WTC11 (cell line): ENCODE data around the gene WBP2. TPM values are rescaled to one million over a fixed set of nuclear protein-coding genes. Genes with fewer than 3 reads are reported as not detected.

Source experiments
- ARID4B ChIP-seq: sonication (generic); formaldehyde crosslinking; IDR thresholded peaks from 2 replicates; pipeline ENCODE4 v1.8.0; 2023; ENCODE audit warnings: missing genetic modification reagents, mild to moderate bottlenecking, borderline replicate concordance
- ATF1 ChIP-seq: sonication (generic); formaldehyde crosslinking; IDR thresholded peaks from 2 replicates; pipeline ENCODE4 v1.8.1; 2023; ENCODE audit warnings: mild to moderate bottlenecking, moderate library complexity, missing genetic modification reagents
- CBFB ChIP-seq: sonication (generic); formaldehyde crosslinking; IDR thresholded peaks from 2 replicates; pipeline ENCODE4 v1.8.1; 2022; ENCODE audit warnings: mild to moderate bottlenecking, low read depth, missing genetic modification reagents
- ELF4 ChIP-seq: sonication (generic); formaldehyde crosslinking; IDR thresholded peaks from 2 replicates; pipeline ENCODE4 v1.8.1; 2022; ENCODE audit warnings: low read depth, mild to moderate bottlenecking, moderate library complexity, missing genetic modification reagents
- EMX1 ChIP-seq: fragments of 250-450 bp; sonication (Bioruptor Pico); IDR thresholded peaks from 2 replicates; pipeline ENCODE4 v1.8.0; 2021; ENCODE audit warnings: mild to moderate bottlenecking
- ESRRA ChIP-seq: sonication (generic); formaldehyde crosslinking; IDR thresholded peaks from 2 replicates; pipeline ENCODE4 v1.8.1; 2022; ENCODE audit warnings: mild to moderate bottlenecking, missing genetic modification reagents, borderline replicate concordance
- FOXJ3 ChIP-seq: sonication (generic); formaldehyde crosslinking; IDR thresholded peaks from 2 replicates; pipeline ENCODE4 v1.9.0; 2021; ENCODE audit warnings: missing genetic modification reagents, mild to moderate bottlenecking, borderline replicate concordance
- FOXK1 ChIP-seq: sonication (generic); formaldehyde crosslinking; IDR thresholded peaks from 2 replicates; pipeline ENCODE4 v1.8.0; 2022; ENCODE audit warnings: mild to moderate bottlenecking, moderate library complexity, missing genetic modification reagents
- FOXP1 ChIP-seq: sonication (generic); formaldehyde crosslinking; IDR thresholded peaks from 2 replicates; pipeline ENCODE4 v1.8.0; 2022; ENCODE audit warnings: missing genetic modification reagents, mild to moderate bottlenecking, moderate library complexity, borderline replicate concordance
- FOXP4 ChIP-seq: sonication (generic); formaldehyde crosslinking; IDR thresholded peaks from 2 replicates; pipeline ENCODE4 v1.8.0; 2022; ENCODE audit warnings: mild to moderate bottlenecking, missing genetic modification reagents
- GABPB1 ChIP-seq: sonication (generic); formaldehyde crosslinking; IDR thresholded peaks from 2 replicates; pipeline ENCODE4 v1.8.1; 2023; ENCODE audit warnings: mild to moderate bottlenecking, missing genetic modification reagents
- GTF2I ChIP-seq: fragments of 250-450 bp; sonication (Bioruptor Pico); conservative IDR thresholded peaks from 2 replicates; pipeline ENCODE4 v1.4.0; 2021; ENCODE audit warnings: mild to moderate bottlenecking
- HMGA2 ChIP-seq: fragments of 250-450 bp; sonication (Bioruptor Pico); IDR thresholded peaks from 2 replicates; pipeline ENCODE4 v1.4.0; 2021; ENCODE audit warnings: mild to moderate bottlenecking, moderate library complexity
- HMGXB4 ChIP-seq: sonication (generic); formaldehyde crosslinking; IDR thresholded peaks from 2 replicates; pipeline ENCODE4 v1.8.1; 2023; ENCODE audit warnings: mild to moderate bottlenecking, moderate library complexity, missing genetic modification reagents
- IRF1 ChIP-seq: sonication (generic); formaldehyde crosslinking; IDR thresholded peaks from 2 replicates; pipeline ENCODE4 v1.8.0; 2023; ENCODE audit warnings: missing genetic modification reagents
- NFATC4 ChIP-seq: fragments of 250-450 bp; sonication (Bioruptor Pico); IDR thresholded peaks from 2 replicates; pipeline ENCODE4 v1.9.0; 2021; ENCODE audit warnings: mild to moderate bottlenecking
- NR2C2 ChIP-seq: sonication (generic); formaldehyde crosslinking; IDR thresholded peaks from 2 replicates; pipeline ENCODE4 v1.8.0; 2022; ENCODE audit warnings: mild to moderate bottlenecking, missing genetic modification reagents
- NR3C1 ChIP-seq: sonication (generic); formaldehyde crosslinking; conservative IDR thresholded peaks from 2 replicates; pipeline ENCODE4 v1.8.1; 2023; ENCODE audit warnings: low read depth, mild to moderate bottlenecking, missing genetic modification reagents
- PRDM15 ChIP-seq: sonication (generic); formaldehyde crosslinking; IDR thresholded peaks from 2 replicates; pipeline ENCODE4 v1.8.0; 2022; ENCODE audit warnings: missing genetic modification reagents
- PREB ChIP-seq: sonication (generic); formaldehyde crosslinking; IDR thresholded peaks from 2 replicates; pipeline ENCODE4 v1.8.1; 2022; ENCODE audit warnings: mild to moderate bottlenecking, missing genetic modification reagents, moderate library complexity, borderline replicate concordance
- RORB ChIP-seq: fragments of 250-450 bp; sonication (Bioruptor Pico); IDR thresholded peaks from 2 replicates; pipeline ENCODE4 v1.9.0; 2021; ENCODE audit warnings: mild to moderate bottlenecking
- ZNF121 ChIP-seq: sonication (generic); formaldehyde crosslinking; IDR thresholded peaks from 2 replicates; pipeline ENCODE4 v1.8.0; 2023; ENCODE audit warnings: missing genetic modification reagents
- ZNF219 ChIP-seq: sonication (generic); formaldehyde crosslinking; IDR thresholded peaks from 2 replicates; pipeline ENCODE4 v1.8.0; 2023; ENCODE audit warnings: missing genetic modification reagents, mild to moderate bottlenecking, borderline replicate concordance
- ZNF232 ChIP-seq: sonication (generic); formaldehyde crosslinking; IDR thresholded peaks from 2 replicates; pipeline ENCODE4 v1.8.0; 2022; ENCODE audit warnings: mild to moderate bottlenecking, missing genetic modification reagents
- ZSCAN18 ChIP-seq: fragments of 250-450 bp; sonication (Bioruptor Pico); IDR thresholded peaks from 2 replicates; pipeline ENCODE4 v2.1.2; 2022; ENCODE audit warnings: mild to moderate bottlenecking, moderate library complexity
- total RNA-seq: library from RNA; stranded (reverse); gene quantifications from 3 replicates; pipeline ENCODE4 v1.2.3, GENCODE V29; 2021

Gene WBP2
- total RNA-seq, 1 experiment from 2014 or later = 68.8 TPM

- TF ChIP-seq FOXP1 (peak; percentile 85; the same call in 1 of the 2 replicates), ESRRA (peak; percentile 44; the same call in 1 of the 2 replicates), PREB (CRISPR knock-in tag) (no peak), PRDM15 (CRISPR knock-in tag) (no peak), ATF1 (CRISPR knock-in tag) (no peak; the same call in 1 of the 2 replicates), RORB (CRISPR knock-in tag) (no peak), HMGA2 (CRISPR knock-in tag) (no peak), FOXJ3 (CRISPR knock-in tag) (no peak), FOXP4 (CRISPR knock-in tag) (peak; percentile 80; the same call in 1 of the 2 replicates), ELF4 (CRISPR knock-in tag) (no peak), NFATC4 (CRISPR knock-in tag) (no peak), FOXK1 (peak; percentile 30; the same call in 1 of the 2 replicates), ZNF121 (CRISPR knock-in tag) (peak; percentile 100), ZNF232 (CRISPR knock-in tag) (no peak), EMX1 (CRISPR knock-in tag) (no peak), CBFB (CRISPR knock-in tag) (no peak), IRF1 (CRISPR knock-in tag) (0 out of 2 replicates have a peak, but pooled peaks have one; percentile 56), ARID4B (no peak), ZSCAN18 (CRISPR knock-in tag) (no peak), HMGXB4 (CRISPR knock-in tag) (peak; percentile 81), NR2C2 (CRISPR knock-in tag) (no peak), GTF2I (CRISPR knock-in tag) (no peak), NR3C1 (CRISPR knock-in tag) (no peak), ZNF219 (CRISPR knock-in tag) (no peak), GABPB1 (peak; percentile 9; the same call in 1 of the 2 replicates)
Measured at GRCh38 chr17:75877752-75878173, 22.6 kb upstream of the WBP2 start (continued).
